Mucosa of stomach (tissue), 1 donor: ENCODE measurements around the gene INSC.

ENCODE experiments used
- H3K27me3 ChIP-seq: one replicate; pipeline ENCODE4 v1.7.0; 2013; ENCODE audit warnings: mild to moderate bottlenecking, low read length; ENCODE audit not compliant: control insufficient read depth, insufficient read depth
- H3K36me3 ChIP-seq: one replicate; pipeline ENCODE4 v1.7.0; 2013; ENCODE audit warnings: low read length; ENCODE audit not compliant: control insufficient read depth, insufficient read depth
- H3K4me1 ChIP-seq: one replicate; pipeline ENCODE4 v1.7.0; 2013; ENCODE audit warnings: mild to moderate bottlenecking, low read length; ENCODE audit not compliant: control insufficient read depth, insufficient read depth
- H3K4me3 ChIP-seq: one replicate; pipeline ENCODE4 v1.7.0; 2013; ENCODE audit warnings: low read length
- H3K9ac ChIP-seq: one replicate; pipeline ENCODE4 v1.7.0; 2013; ENCODE audit warnings: mild to moderate bottlenecking, low read length, moderate library complexity
- H3K9me3 ChIP-seq: one replicate; pipeline ENCODE4 v1.7.0; 2013; ENCODE audit warnings: mild to moderate bottlenecking, low read length, moderate library complexity; ENCODE audit not compliant: control insufficient read depth
- donor health status: Pancreatic carcinoma.

Gene INSC

GRCh38 chr11:15095736-15096228 is 18.9 kb upstream of the INSC start:
- H3K9ac ChIP-seq: no peak overlapping the region
- H3K9me3 ChIP-seq: no peaks in the 10 kb centered on the region
- H3K27me3 ChIP-seq: no peaks in the 10 kb centered on the region
- no peak overlapping the region for H3K4me3 ChIP-seq
- H3K4me1 ChIP-seq: no peaks in the 10 kb centered on the region
- no peaks in the 10 kb centered on the region for H3K36me3 ChIP-seq

GRCh38 chr11:15097411-15097810 is 17.3 kb upstream of the INSC start:
- H3K4me1 ChIP-seq: no peaks in the 10 kb centered on the region
- no peaks in the 10 kb centered on the region for H3K27me3 ChIP-seq
- no peak overlapping the region for H3K9ac ChIP-seq
- no peak overlapping the region for H3K4me3 ChIP-seq
- H3K9me3 ChIP-seq: no peaks in the 10 kb centered on the region
- H3K36me3 ChIP-seq: no peaks in the 10 kb centered on the region

GRCh38 chr11:15099267-15099666 is 15.5 kb upstream of the INSC start:
- H3K9me3 ChIP-seq: no peaks in the 10 kb centered on the region
- H3K27me3 ChIP-seq: no peaks in the 10 kb centered on the region
- no peaks in the 10 kb centered on the region for H3K4me1 ChIP-seq
- H3K36me3 ChIP-seq: no peaks in the 10 kb centered on the region
- H3K4me3 ChIP-seq: no peak overlapping the region
- no peak overlapping the region for H3K9ac ChIP-seq

GRCh38 chr11:15101072-15101709 is 13.5 kb upstream of the INSC start:
- Histone ChIP-seq H3K4me1 (no peaks in the 10 kb centered on the region), H3K4me3 (no peak overlapping the region), H3K9me3 (no peaks in the 10 kb centered on the region), H3K9ac (no peak overlapping the region), H3K27me3 (no peaks in the 10 kb centered on the region), H3K36me3 (no peaks in the 10 kb centered on the region)

- no peaks in the 10 kb centered on the region for H3K9me3 ChIP-seq
- no peak overlapping the region for H3K4me3 ChIP-seq
- H3K36me3 ChIP-seq: no peaks in the 10 kb centered on the region
- no peak overlapping the region for H3K9ac ChIP-seq
- peaks cover 5% of the 10 kb centered on the region for H3K4me1 ChIP-seq
- H3K27me3 ChIP-seq: no peaks in the 10 kb centered on the region
Measured at GRCh38 chr11:15104166-15104565, 10.6 kb upstream of the INSC start.

GRCh38 chr11:15106201-15106965 is 8.3 kb upstream of the INSC start:
- no peaks in the 10 kb centered on the region for H3K27me3 ChIP-seq
- H3K36me3 ChIP-seq: no peaks in the 10 kb centered on the region
- peaks cover 5% of the 10 kb centered on the region for H3K4me1 ChIP-seq
- H3K9ac ChIP-seq: no peak overlapping the region
- H3K9me3 ChIP-seq: no peaks in the 10 kb centered on the region
- H3K4me3 ChIP-seq: no peak overlapping the region

- Histone ChIP-seq H3K27me3 (no peaks in the 10 kb centered on the region), H3K36me3 (no peaks in the 10 kb centered on the region), H3K4me3 (no peak overlapping the region), H3K4me1 (peaks cover 5% of the 10 kb centered on the region), H3K9me3 (no peaks in the 10 kb centered on the region), H3K9ac (no peak overlapping the region)
Measured at GRCh38 chr11:15107730-15108515, 6.8 kb upstream of the INSC start.

- no peaks in the 10 kb centered on the region for H3K36me3 ChIP-seq
- H3K9ac ChIP-seq: no peak overlapping the region
- H3K9me3 ChIP-seq: no peaks in the 10 kb centered on the region
- H3K4me1 ChIP-seq: peaks cover 10% of the 10 kb centered on the region
- no peak overlapping the region for H3K4me3 ChIP-seq
- peaks cover 5% of the 10 kb centered on the region for H3K27me3 ChIP-seq
Measured at GRCh38 chr11:15108592-15109130, 6.1 kb upstream of the INSC start.

GRCh38 chr11:15109602-15110001 is 5.1 kb upstream of the INSC start:
- no peak overlapping the region for H3K4me3 ChIP-seq
- H3K27me3 ChIP-seq: peaks cover 13% of the 10 kb centered on the region
- no peaks in the 10 kb centered on the region for H3K9me3 ChIP-seq
- no peak overlapping the region for H3K9ac ChIP-seq
- H3K4me1 ChIP-seq: peaks cover 11% of the 10 kb centered on the region
- no peaks in the 10 kb centered on the region for H3K36me3 ChIP-seq

GRCh38 chr11:15111215-15111614 is 3.5 kb upstream of the INSC start:
- H3K27me3 ChIP-seq: peaks cover 27% of the 10 kb centered on the region

GRCh38 chr11:15112131-15112541 is 2.6 kb upstream of the INSC start:
- Histone ChIP-seq H3K4me3 (no peak overlapping the region), H3K9me3 (no peaks in the 10 kb centered on the region), H3K36me3 (no peaks in the 10 kb centered on the region), H3K27me3 (peaks cover 28% of the 10 kb centered on the region), H3K9ac (no peak overlapping the region), H3K4me1 (peaks cover 11% of the 10 kb centered on the region)

More at GRCh38 chr11:15111215-15111614, 3.5 kb upstream of the INSC start:
- Histone ChIP-seq H3K9me3 (no peaks in the 10 kb centered on the region), H3K9ac (no peak overlapping the region), H3K4me3 (no peak overlapping the region), H3K36me3 (no peaks in the 10 kb centered on the region), H3K4me1 (peaks cover 11% of the 10 kb centered on the region)

- Histone ChIP-seq H3K4me3 (no peak overlapping the region), H3K4me1 (peaks cover 8% of the 10 kb centered on the region), H3K27me3 (peaks cover 28% of the 10 kb centered on the region), H3K9ac (no peak overlapping the region), H3K9me3 (no peaks in the 10 kb centered on the region), H3K36me3 (no peaks in the 10 kb centered on the region)
Measured at GRCh38 chr11:15113381-15113780, 1.3 kb upstream of the INSC start.
